Suprapubic skin (tissue), 4 donors: Measurements from ENCODE around the gene S100A9.

Experiments used
- EP300 ChIP-seq: sonication (generic); formaldehyde crosslinking; IDR thresholded peaks from one replicate; pipeline ENCODE4 v1.6.1; 2017; ENCODE audit warnings: antibody characterized with exemption
- POLR2A ChIP-seq, 2 donors: fragments of 450-650 bp; IDR thresholded peaks; one replicate each; pipeline ENCODE4 v1.6.1; 2017; ENCODE audit warnings: antibody characterized with exemption in 2 of 2, mild to moderate bottlenecking in 2 of 2, moderate library complexity in 2 of 2
- POLR2AphosphoS5 ChIP-seq, 3 donors: sonication (generic); formaldehyde crosslinking; IDR thresholded peaks; one replicate each; pipeline ENCODE4 v1.6.1; 2017; ENCODE audit warnings: antibody characterized with exemption in 3 of 3
- TF ChIP-seq, protein P1 (sequence below), 2 donors: fragments of 200-600 bp in 1 of 2; fragments of 450-650 bp in 1 of 2; sonication (generic) in 1 of 2; IDR thresholded peaks; one replicate each; pipeline ENCODE4 v1.5.1; 2016 to 2019; ENCODE audit warnings: antibody characterized with exemption in 2 of 2, mild to moderate bottlenecking in 1 of 2, moderate library complexity in 1 of 2

DNA sequence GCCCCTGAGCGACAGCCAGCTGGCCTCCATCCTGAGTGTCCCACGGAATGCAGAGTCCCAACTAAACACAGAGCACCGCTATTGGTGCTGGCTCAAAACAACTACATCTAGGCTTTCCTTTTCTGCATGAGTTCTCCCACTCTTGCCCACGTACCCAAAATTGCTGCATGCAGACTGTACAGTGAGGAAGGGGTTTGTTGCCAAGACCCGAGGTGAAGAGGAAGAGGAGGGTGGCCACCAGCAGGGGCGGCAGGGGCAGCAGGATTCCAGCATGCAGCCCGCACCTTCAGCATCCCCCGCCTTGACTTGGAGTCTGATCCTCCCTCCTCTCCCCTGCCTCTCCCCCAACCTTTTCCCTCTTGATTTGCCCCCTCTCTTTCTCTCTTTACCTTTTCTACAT is 8.0 kb downstream of the S100A9 start:
- TF ChIP-seq, protein P1, sequence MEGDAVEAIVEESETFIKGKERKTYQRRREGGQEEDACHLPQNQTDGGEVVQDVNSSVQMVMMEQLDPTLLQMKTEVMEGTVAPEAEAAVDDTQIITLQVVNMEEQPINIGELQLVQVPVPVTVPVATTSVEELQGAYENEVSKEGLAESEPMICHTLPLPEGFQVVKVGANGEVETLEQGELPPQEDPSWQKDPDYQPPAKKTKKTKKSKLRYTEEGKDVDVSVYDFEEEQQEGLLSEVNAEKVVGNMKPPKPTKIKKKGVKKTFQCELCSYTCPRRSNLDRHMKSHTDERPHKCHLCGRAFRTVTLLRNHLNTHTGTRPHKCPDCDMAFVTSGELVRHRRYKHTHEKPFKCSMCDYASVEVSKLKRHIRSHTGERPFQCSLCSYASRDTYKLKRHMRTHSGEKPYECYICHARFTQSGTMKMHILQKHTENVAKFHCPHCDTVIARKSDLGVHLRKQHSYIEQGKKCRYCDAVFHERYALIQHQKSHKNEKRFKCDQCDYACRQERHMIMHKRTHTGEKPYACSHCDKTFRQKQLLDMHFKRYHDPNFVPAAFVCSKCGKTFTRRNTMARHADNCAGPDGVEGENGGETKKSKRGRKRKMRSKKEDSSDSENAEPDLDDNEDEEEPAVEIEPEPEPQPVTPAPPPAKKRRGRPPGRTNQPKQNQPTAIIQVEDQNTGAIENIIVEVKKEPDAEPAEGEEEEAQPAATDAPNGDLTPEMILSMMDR (IDR thresholded peaks at IDR 0.05), result no peak
- TF ChIP-seq EP300, result no peak
- TF ChIP-seq POLR2A (IDR thresholded peaks at IDR 0.05), result no peak
- TF ChIP-seq POLR2AphosphoS5 (IDR thresholded peaks at IDR 0.05), result no peak
